Left renal cortex interstitium (tissue), 4 donors: ENCODE results near the gene SLC32A1. TPM values are rescaled to one million over a fixed set of nuclear protein-coding genes. Genes with fewer than 3 reads are reported as not detected.

Source experiments
- polyA plus RNA-seq, 4 donors: library from polyadenylated mRNA; unstranded; fragments of 120-200 nt; gene quantifications; one replicate each; pipeline ENCODE4 v1.2.1, GENCODE V29; 2013; ENCODE audit not compliant: insufficient read length in 4 of 4

SLC32A1 gene
- polyA plus RNA-seq, 4 donors, result 0.89 to 2.4 (median 2.0) TPM

Other genes with a start within 250 kb of the SLC32A1 start
- not detected for gene ADIG, start 143.3 kb upstream of the SLC32A1 start, polyA plus RNA-seq
- 1 to 10 TPM in 2 of 4 donors, under 1 TPM in 2; 0.24 to 2.6 (median 1.1) TPM for gene ARHGAP40, start 122.7 kb upstream of the SLC32A1 start, polyA plus RNA-seq
- 10 to 100 TPM in 2 of 4 donors, 1 to 10 TPM in 2; 9.2 to 10.9 (median 9.8) TPM for gene ACTR5, start 24.0 kb downstream of the SLC32A1 start, polyA plus RNA-seq
- gene PPP1R16B, start 81.2 kb downstream of the SLC32A1 start, polyA plus RNA-seq, result 1 to 10 TPM; 6.5 to 8.6 (median 7.4) TPM
- 10 to 100 TPM; 12.9 to 15.0 (median 13.9) TPM for gene FAM83D, start 201.9 kb downstream of the SLC32A1 start, polyA plus RNA-seq
- gene DHX35, start 237.9 kb downstream of the SLC32A1 start, polyA plus RNA-seq, result 10 to 100 TPM; 15.3 to 18.8 (median 17.3) TPM